ENCODE measurements around the gene TPSG1.
"Not testable (repeated sequence)": the region's sequence is repeated elsewhere in the genome, so short reads cannot be mapped to it uniquely, and the experiment has no call there.

TPSG1 gene

DNA sequence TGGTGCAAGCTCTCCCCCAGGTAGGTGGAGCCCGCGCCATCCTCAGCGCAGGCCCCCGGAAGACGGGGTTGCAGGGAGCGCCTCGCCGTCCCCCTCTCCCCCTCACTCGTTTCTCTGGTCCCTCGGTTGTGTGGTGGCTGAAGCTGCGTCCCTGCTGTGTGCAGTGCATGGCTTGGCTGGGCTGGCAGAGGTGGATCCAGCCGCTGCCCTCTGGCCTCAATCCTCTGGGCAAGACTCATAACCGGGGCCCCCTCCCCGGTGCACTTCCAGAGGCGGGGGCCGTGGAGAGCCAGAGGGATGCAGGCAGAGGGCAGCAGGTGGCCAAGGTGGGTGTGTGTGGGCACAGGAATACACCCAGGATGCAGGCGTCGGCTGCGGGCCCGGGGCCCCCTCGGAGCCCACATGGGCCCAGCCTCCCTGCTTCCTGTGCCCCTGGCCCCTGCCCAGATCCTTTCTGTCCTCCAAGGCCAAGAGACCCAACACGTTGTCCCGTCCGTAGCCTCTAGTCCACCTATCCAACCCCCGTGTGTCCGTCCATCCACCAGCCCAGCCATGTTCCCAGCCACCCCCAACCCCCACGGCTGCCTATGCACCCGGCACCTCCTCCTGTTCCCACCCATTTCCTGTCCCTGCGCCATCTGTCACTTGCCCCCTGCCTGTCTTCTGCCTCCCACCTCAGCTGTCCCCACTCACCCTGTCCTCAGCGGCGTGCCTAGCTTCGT is 9.3 kb downstream of the TPSG1 start:
- DNase-seq (ENCODE audit: low read depth in 2 of 2): no peak

DNA sequence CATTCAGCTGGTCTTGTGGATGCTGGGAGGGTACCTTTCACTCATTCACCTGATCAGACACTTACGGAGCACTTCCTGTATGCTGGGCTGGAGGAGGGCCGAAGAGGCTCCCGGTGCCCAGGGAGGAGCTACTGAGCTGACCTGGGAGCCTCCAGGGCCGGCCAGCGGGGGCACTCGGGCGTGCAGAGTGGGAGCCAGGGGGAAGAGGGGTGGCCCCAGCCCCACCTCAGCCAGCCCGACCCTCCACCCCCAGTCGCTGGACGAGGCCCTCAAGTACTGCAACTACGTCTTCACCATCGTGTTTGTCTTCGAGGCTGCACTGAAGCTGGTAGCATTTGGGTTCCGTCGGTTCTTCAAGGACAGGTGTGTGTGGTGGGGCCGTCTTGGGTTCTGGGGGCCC is 10.3 kb downstream of the TPSG1 start:
- DNase-seq (ENCODE audit: low read depth in 2 of 2): no peak

- DNase-seq (ENCODE audit: low read depth in 2 of 2): no peak
Observed at GRCh38 chr16:1213796-1214372, 11.2 kb downstream of the TPSG1 start.

DNA sequence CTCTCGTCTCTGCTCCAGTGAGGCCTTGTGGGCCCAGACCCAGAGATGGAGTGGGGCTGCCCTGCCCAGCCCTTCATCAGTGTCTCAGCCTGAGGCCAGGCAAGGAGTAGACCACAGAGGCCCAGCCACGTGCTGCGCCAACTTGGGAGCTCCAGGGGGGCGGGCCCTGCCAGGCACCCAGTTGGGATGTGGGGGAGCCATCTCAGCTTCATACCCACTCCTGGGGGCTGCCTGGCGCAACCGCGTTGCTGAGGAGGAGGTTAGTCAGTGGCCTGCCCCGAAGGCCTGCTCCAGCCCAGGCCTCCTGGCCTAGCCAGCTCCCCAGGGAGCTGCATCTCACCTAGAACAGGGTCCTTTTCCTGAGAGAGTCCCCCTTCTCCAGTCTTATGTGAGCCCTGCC is 11.8 kb downstream of the TPSG1 start:
- no peak for DNase-seq (ENCODE audit: low read depth in 2 of 2)

GRCh38 chr16:1212616-1213194 is 12.4 kb downstream of the TPSG1 start:
- DNase-seq (ENCODE audit: low read depth in 2 of 2): no peak

DNA sequence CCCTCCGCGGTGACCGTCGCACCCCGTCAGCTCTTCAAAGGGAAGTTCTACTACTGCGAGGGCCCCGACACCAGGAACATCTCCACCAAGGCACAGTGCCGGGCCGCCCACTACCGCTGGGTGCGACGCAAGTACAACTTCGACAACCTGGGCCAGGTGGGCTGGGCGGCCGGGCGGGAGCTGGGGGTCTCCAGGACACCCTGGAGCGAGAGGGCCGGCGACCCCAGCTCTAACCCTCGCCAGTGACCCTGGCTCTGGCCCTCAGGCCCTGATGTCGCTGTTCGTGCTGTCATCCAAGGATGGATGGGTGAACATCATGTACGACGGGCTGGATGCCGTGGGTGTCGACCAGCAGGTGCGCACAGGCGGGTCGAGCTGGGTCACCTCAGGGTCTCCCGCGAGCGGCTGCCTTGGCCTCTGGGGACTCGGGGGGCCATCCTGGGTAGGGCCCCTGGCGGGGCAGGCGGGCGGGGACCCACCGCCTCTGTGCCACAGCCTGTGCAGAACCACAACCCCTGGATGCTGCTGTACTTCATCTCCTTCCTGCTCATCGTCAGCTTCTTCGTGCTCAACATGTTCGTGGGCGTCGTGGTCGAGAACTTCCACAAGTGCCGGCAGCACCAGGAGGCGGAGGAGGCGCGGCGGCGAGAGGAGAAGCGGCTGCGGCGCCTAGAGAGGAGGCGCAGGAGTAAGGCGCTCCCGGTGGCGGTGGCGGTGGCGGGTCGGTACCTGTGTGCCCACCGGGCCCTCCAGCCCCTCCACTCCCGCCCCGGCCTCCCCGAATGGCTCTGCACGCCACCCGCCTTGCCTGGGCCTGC is 13.4 kb downstream of the TPSG1 start:
- DNase-seq (ENCODE audit: low read depth in 2 of 2): no peak

- DNase-seq (ENCODE audit: low read depth in 2 of 2): no peak
Observed at GRCh38 chr16:1210461-1210860, 14.6 kb downstream of the TPSG1 start.

DNA sequence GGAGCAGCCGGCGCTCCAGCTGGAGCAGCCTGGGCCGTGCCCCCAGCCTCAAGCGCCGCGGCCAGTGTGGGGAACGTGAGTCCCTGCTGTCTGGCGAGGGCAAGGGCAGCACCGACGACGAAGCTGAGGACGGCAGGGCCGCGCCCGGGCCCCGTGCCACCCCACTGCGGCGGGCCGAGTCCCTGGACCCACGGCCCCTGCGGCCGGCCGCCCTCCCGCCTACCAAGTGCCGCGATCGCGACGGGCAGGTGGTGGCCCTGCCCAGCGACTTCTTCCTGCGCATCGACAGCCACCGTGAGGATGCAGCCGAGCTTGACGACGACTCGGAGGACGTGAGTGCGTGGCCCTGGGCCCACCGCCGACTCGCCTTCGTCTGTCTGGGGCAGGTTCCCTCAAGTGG is 16.0 kb downstream of the TPSG1 start:
- DNase-seq (ENCODE audit: low read depth in 2 of 2): no peak

DNA sequence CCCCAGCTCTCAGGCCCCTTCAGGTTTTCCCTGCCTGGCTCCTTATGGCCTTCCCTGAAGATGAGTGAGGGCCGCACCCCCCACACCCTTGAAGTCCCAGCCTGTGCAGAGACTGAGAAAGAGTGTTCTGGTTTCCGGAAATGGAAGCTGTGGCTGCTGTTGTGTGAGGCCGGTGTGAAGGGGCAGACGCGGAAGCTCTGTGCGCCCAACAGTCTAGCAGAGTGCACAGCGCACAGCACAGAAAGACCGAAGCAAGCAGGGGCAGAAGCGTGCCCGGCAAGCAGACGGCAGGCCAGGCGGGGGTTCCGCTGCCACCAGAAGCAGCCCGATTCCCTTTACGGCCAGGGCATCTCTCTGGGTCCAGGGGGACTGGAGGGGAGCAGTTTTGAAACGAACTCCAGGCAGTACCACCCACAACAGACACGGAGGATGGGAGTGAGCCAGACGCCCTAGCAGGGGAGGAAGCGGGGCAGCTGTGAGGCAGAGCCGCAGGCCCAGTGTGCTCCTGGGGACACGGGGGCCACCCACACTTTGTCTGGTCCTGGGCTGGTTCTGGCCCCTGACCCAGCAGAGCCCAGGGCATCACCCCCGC is 16.7 kb downstream of the TPSG1 start:
- DNase-seq (ENCODE audit: low read depth in 2 of 2): no peak

DNA sequence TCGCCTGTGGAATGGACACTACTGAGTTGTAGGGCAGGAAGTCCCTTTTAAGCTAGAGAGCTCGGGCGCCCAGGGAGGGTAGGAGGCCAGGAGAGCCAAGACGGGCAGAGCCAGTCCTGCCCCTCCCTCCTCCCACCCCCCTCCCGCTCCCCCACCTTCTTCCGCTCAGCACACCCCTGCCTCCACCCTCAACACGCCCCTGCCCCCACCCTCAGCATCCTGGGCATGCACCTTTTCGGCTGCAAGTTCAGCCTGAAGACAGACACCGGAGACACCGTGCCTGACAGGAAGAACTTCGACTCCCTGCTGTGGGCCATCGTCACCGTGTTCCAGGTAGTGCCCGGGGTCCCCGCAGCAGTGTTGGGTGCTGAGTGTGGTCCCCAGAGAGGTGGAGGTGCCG is 18.3 kb downstream of the TPSG1 start:
- no peak for DNase-seq (ENCODE audit: low read depth in 2 of 2)

DNA sequence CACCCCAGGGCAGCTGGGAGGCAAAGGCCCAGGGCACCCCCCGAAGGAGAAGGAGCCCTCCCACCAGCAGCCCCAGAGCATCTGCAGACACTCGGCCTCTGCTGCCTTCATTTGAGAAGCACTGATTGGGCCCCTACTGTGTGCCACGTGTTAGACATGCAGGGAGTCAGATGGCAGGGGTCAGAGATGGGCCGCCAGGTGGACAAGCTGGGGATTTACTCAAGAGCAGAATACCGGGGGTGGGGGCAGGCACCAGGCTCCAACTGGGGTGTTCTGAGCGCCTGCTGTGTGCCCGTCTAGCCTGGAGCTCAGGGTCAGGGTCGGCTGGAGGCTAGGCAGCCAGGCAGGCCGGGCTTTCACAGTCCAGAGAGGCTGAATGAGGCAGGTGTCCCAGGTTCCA is 18.7 kb downstream of the TPSG1 start:
- DNase-seq (ENCODE audit: low read depth in 2 of 2): no peak

DNA sequence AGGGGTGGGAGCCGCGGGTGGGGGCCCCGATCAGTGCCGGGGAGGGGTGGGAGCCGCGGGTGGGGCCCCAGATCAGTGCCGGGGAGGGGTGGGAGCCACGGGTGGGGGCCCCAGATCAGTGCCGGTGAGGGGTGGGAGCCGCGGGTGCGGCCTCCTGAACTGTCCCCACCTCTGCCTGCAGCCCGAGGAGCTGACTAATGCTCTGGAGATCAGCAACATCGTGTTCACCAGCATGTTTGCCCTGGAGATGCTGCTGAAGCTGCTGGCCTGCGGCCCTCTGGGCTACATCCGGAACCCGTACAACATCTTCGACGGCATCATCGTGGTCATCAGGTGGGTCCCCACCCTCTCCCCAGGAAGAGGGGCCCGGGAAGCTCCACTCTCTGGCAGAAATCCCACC is 20.1 kb downstream of the TPSG1 start:
- no peak for DNase-seq (ENCODE audit: low read depth in 2 of 2)

GRCh38 chr16:1202274-1202673 is 22.8 kb downstream of the TPSG1 start:
- no peak for DNase-seq (ENCODE audit: low read depth in 2 of 2)

GRCh38 chr16:1201444-1201843 is 23.6 kb downstream of the TPSG1 start:
- no peak for DNase-seq (ENCODE audit: low read depth in 2 of 2)

DNA sequence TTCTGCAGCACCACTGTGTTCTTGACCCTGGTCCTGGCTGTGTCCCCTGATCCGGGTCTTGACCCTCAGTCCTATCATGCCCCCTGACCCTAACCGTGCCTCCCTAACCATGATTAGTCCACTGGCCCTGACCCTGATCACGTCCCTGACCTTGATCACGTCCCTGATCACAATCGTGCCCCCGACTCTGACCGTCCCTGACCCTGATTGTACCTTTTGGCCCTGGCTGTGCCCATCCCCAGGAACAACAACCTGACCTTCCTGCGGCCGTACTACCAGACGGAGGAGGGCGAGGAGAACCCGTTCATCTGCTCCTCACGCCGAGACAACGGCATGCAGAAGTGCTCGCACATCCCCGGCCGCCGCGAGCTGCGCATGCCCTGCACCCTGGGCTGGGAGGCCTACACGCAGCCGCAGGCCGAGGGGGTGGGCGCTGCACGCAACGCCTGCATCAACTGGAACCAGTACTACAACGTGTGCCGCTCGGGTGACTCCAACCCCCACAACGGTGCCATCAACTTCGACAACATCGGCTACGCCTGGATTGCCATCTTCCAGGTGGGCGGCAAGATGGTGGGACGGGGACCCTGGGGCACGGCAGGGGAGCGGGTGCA is 24.9 kb downstream of the TPSG1 start:
- no peak for DNase-seq (ENCODE audit: low read depth in 2 of 2)

GRCh38 chr16:1199347-1200013 is 25.6 kb downstream of the TPSG1 start:
- DNase-seq (ENCODE audit: low read depth in 2 of 2): no peak

DNA sequence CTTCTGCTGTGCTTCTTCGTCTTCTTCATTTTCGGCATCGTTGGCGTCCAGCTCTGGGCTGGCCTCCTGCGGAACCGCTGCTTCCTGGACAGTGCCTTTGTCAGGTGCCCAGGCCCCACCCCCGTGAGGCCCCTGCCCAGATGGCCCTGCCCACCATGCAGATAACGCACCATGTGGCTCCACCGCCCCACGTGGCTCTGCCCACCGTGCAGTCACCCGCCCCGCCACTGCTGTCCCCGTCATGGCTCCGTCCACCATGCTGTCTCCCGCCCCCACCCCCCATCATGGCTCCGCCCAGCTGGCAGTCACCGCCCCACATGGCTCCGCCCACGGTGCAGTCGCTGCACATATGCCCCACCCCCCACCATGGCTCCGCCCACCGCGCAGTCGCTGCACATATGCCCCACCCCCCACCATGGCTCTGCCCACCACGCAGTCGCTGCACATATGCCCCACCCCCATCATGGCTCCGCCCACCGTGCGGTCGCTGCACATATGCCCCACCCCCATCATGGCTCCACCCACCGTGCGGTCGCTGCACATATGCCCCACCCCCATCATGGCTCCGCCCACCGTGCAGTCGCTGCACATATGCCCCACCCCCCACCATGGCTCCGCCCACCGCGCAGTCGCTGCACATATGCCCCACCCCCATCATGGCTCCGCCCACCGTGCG is 26.3 kb downstream of the TPSG1 start:
- DNase-seq (ENCODE audit: low read depth in 2 of 2): not testable (repeated sequence)

DNA sequence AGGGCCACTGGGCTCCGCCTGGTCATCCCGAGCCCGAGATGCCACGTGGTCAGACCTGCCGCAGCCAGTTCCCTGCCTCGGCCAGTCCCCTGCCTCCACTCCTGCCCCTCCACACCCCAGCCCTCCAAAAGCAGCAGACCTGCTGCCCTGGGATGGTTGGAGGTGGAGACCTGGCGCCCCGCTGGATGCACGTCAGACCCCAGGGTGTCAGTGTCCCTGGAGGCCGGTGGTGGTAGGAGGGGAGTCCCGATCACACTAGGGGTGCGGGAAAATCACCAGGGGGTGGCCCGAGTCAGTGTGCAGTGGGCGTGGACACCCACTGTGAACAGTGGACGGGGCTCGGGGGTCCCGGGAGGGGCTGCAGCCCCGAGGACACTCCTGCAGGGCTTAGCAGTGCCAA is 26.9 kb downstream of the TPSG1 start:
- no peak for DNase-seq (ENCODE audit: low read depth in 2 of 2)

GRCh38 chr16:1197237-1197866 is 27.7 kb downstream of the TPSG1 start:
- no peak for DNase-seq (ENCODE audit: low read depth in 2 of 2)

DNA sequence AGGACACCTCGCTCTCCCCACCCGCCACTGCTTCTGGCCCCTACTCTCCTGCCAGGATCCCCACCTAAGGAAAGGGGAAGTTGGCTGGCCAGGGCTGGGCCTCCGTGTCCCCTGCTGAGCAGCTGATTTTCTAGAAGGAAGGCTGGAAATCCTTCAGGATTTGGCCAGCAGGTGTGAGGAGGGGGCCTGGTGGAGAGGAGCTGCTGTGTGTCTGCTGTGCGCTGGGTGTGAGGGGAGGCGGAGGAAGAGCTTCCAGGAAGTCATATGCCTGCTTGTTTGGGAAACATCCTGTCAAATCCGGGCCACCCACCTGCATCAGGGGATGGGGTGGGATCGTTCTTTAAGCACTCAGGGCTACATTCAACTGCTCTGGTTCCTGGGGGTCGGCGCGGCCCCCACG is 28.6 kb downstream of the TPSG1 start:
- DNase-seq (ENCODE audit: low read depth in 2 of 2): no peak

DNA sequence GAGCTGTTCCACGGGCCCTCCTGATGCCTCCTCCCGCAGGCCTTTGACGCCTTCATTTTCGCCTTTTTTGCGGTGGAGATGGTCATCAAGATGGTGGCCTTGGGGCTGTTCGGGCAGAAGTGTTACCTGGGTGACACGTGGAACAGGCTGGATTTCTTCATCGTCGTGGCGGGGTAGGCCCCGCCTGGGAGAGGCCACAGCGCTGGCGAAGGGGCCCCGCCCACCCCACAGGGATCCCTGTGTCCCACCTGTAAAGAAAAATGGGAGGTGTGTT is 29.7 kb downstream of the TPSG1 start:
- no peak for DNase-seq (ENCODE audit: low read depth in 2 of 2)

Data from activated CD8-positive, alpha-beta memory T cell treated with anti-CD3 and anti-CD28 coated beads for 4 hours (primary cell).